ENCODE measurements around the gene C9orf40. TPM values are rescaled to one million over a fixed set of nuclear protein-coding genes. Genes with fewer than 3 reads are reported as not detected.

C9orf40 gene
- total RNA-seq, 1 experiment from 2014 or later = 10.3 TPM

GRCh38 chr9:74935008-74935407 lies 17.7 kb downstream of the C9orf40 start:
- H3K27ac Mint-ChIP-seq = no peak overlapping the region

More at GRCh38 chr9:74935008-74935407, 17.7 kb downstream of the C9orf40 start:
- H3K9ac ChIP-seq (ENCODE audit: extremely low read depth, insufficient read length, low read length) = no peak overlapping the region
- no peak overlapping the region for H3K4me2 ChIP-seq (ENCODE audit: insufficient read depth, insufficient read length, low read length)
- WGBS (ENCODE audit: extremely low coverage, insufficient read length, low lambda C conversion rate) = no CpG with 5 or more reads among the region's 8 CpGs
- H3K27me3 Mint-ChIP-seq (ENCODE audit: low read depth) = peaks cover 2% of the 10 kb centered on the region; the same call in 1 of the 2 replicates
- H3K14ac ChIP-seq (ENCODE audit: insufficient read depth, low read length) = no peak overlapping the region
- no peak overlapping the region for H3T11ph ChIP-seq (ENCODE audit: low read length)
- no peaks in the 10 kb centered on the region for H3K23me2 ChIP-seq (ENCODE audit: insufficient read length, low read depth, low read length, poor library complexity, severe bottlenecking)
- no peaks in the 10 kb centered on the region for H3K27me3 ChIP-seq (ENCODE audit: insufficient read depth, low read length)
- H2AFZ ChIP-seq (ENCODE audit: low read length) = no peak overlapping the region
- no peak overlapping the region for H3K23ac ChIP-seq (ENCODE audit: insufficient read length, low read depth, low read length)
- no peak overlapping the region for H3K4me3 Mint-ChIP-seq
- H4K20me1 ChIP-seq (ENCODE audit: control insufficient read depth, insufficient read depth, insufficient read length) = no peaks in the 10 kb centered on the region
- no peak overlapping the region for H4K8ac ChIP-seq (replicated peaks; ENCODE audit: insufficient read length, low read depth, low read length)
- H2BK20ac ChIP-seq (ENCODE audit: low read depth, low read length, poor library complexity, severe bottlenecking) = no peak overlapping the region
- no peak overlapping the region for H2BK12ac ChIP-seq (ENCODE audit: insufficient read length, low read depth, low read length)
- TF ChIP-seq, protein P1, sequence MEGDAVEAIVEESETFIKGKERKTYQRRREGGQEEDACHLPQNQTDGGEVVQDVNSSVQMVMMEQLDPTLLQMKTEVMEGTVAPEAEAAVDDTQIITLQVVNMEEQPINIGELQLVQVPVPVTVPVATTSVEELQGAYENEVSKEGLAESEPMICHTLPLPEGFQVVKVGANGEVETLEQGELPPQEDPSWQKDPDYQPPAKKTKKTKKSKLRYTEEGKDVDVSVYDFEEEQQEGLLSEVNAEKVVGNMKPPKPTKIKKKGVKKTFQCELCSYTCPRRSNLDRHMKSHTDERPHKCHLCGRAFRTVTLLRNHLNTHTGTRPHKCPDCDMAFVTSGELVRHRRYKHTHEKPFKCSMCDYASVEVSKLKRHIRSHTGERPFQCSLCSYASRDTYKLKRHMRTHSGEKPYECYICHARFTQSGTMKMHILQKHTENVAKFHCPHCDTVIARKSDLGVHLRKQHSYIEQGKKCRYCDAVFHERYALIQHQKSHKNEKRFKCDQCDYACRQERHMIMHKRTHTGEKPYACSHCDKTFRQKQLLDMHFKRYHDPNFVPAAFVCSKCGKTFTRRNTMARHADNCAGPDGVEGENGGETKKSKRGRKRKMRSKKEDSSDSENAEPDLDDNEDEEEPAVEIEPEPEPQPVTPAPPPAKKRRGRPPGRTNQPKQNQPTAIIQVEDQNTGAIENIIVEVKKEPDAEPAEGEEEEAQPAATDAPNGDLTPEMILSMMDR (conservative IDR thresholded peaks at IDR 0.05) = no peak
- no peak overlapping the region for H2AK5ac ChIP-seq (ENCODE audit: insufficient read length, low read length)
- H4K5ac ChIP-seq (ENCODE audit: insufficient read length, low read depth, low read length) = no peak overlapping the region
- no peak overlapping the region for H3K4ac ChIP-seq (ENCODE audit: low read depth, low read length)
- H3K27ac ChIP-seq (ENCODE audit: insufficient read length, low read depth, low read length) = no peak overlapping the region
- peaks cover 4 to 11% (median 7%) of the 10 kb centered on the region in 3 experiments; a peak in 6 of 7 replicates for H3K36me3 Mint-ChIP-seq (ENCODE audit: insufficient read depth in 1 of 3, low read depth in 3 of 3)
- H3K79me1 ChIP-seq (ENCODE audit: insufficient read depth, low read depth, low read length, poor library complexity, severe bottlenecking) = no peaks in the 10 kb centered on the region
- no peak overlapping the region for H3K56ac ChIP-seq (ENCODE audit: insufficient read length, low read depth, low read length)
- H3K9me3 Mint-ChIP-seq = peaks cover 23 to 29% of the 10 kb centered on the region in 2 experiments
- H3K4me1 ChIP-seq (ENCODE audit: insufficient read depth, low read length) = no peaks in the 10 kb centered on the region
- H2BK15ac ChIP-seq (ENCODE audit: low read depth, low read length) = no peak overlapping the region
- no peaks in the 10 kb centered on the region for H3K79me2 ChIP-seq (ENCODE audit: insufficient read depth, low read length)
- no peaks in the 10 kb centered on the region for H3K9me3 ChIP-seq (ENCODE audit: control insufficient read depth, low read depth, low read length)
- no peak overlapping the region for H2BK5ac ChIP-seq (ENCODE audit: insufficient read length, low read length)
- no peak overlapping the region for H3K18ac ChIP-seq (ENCODE audit: insufficient read length, low read depth, low read length)
- no peaks in the 10 kb centered on the region for H3K4me1 Mint-ChIP-seq
- no peak overlapping the region for H4K91ac ChIP-seq (ENCODE audit: insufficient read length, low read depth, low read length)
- H2BK120ac ChIP-seq (ENCODE audit: low read depth, low read length, poor library complexity, severe bottlenecking) = no peak overlapping the region
- no peak for DNase-seq

All from H9 (cell line).